Measurements from ENCODE around the gene AGTRAP.

DNA sequence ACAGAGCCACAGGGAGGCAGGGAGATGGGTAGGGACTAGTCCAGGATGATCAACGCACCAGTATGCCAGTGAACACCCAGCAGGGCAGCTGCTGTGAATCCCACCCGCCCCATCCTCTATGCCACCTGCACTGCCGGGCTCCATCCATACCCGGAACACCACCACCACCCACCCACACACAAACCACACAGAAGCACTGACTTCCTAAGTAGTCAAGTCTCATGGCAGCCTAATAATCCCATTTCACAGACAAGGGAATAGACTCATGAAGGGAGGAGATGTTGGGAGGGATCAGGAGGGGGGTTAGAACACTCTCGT lies 38.1 kb upstream of the AGTRAP start:
- TF ChIP-seq, protein P1, sequence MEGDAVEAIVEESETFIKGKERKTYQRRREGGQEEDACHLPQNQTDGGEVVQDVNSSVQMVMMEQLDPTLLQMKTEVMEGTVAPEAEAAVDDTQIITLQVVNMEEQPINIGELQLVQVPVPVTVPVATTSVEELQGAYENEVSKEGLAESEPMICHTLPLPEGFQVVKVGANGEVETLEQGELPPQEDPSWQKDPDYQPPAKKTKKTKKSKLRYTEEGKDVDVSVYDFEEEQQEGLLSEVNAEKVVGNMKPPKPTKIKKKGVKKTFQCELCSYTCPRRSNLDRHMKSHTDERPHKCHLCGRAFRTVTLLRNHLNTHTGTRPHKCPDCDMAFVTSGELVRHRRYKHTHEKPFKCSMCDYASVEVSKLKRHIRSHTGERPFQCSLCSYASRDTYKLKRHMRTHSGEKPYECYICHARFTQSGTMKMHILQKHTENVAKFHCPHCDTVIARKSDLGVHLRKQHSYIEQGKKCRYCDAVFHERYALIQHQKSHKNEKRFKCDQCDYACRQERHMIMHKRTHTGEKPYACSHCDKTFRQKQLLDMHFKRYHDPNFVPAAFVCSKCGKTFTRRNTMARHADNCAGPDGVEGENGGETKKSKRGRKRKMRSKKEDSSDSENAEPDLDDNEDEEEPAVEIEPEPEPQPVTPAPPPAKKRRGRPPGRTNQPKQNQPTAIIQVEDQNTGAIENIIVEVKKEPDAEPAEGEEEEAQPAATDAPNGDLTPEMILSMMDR (IDR thresholded peaks at IDR 0.05), result no peak
- no peak for TF ChIP-seq POLR2A (IDR thresholded peaks at IDR 0.05)
